ENCODE data around the gene RPS17.

The RPS17 gene

GRCh38 chr15:82568986-82569385, 28.7 kb upstream of the RPS17 start:
- TF ChIP-seq RAD21 (IDR thresholded peaks at IDR 0.05; ENCODE audit: low read depth) (no peak), TAF1 (IDR thresholded peaks at IDR 0.05; ENCODE audit: low read depth) (no peak), TCF12 (IDR thresholded peaks at IDR 0.05; ENCODE audit: low read depth) (no peak), ZBTB7A (IDR thresholded peaks at IDR 0.05; ENCODE audit: low read depth) (no peak), CEBPB (IDR thresholded peaks at IDR 0.05) (no peak), USF1 (IDR thresholded peaks at IDR 0.05) (no peak)
- TF ChIP-seq, protein P1, sequence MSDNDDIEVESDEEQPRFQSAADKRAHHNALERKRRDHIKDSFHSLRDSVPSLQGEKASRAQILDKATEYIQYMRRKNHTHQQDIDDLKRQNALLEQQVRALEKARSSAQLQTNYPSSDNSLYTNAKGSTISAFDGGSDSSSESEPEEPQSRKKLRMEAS (IDR thresholded peaks at IDR 0.05) = no peak

- no peak for TF ChIP-seq FOXM1 (IDR thresholded peaks at IDR 0.05; ENCODE audit: borderline replicate concordance, low read depth)
- no peak for TF ChIP-seq EP300 (IDR thresholded peaks at IDR 0.05; ENCODE audit: borderline replicate concordance)
- TF ChIP-seq CEBPB (IDR thresholded peaks at IDR 0.05) = no peak
- TF ChIP-seq RAD21 (IDR thresholded peaks at IDR 0.05; ENCODE audit: low read depth) = no peak
- no peak for TF ChIP-seq EGR1 (IDR thresholded peaks at IDR 0.05)
- no peak for TF ChIP-seq CREB1 (IDR thresholded peaks at IDR 0.05; ENCODE audit: low read depth)
- TF ChIP-seq YY1 (IDR thresholded peaks at IDR 0.05; ENCODE audit: low read depth) = no peak
- TF ChIP-seq TEAD4 (IDR thresholded peaks at IDR 0.05) = no peak
- TF ChIP-seq ZBTB7A (IDR thresholded peaks at IDR 0.05; ENCODE audit: low read depth) = no peak
- TF ChIP-seq TCF12 (IDR thresholded peaks at IDR 0.05; ENCODE audit: low read depth) = no peak
- TF ChIP-seq REST (IDR thresholded peaks at IDR 0.05; ENCODE audit: low read depth) = no peak
- TF ChIP-seq, protein P1 (IDR thresholded peaks at IDR 0.05) = no peak
- TF ChIP-seq USF1 (IDR thresholded peaks at IDR 0.05) = no peak
- no peak for TF ChIP-seq NFIC (IDR thresholded peaks at IDR 0.05)
- no peak for TF ChIP-seq TAF1 (IDR thresholded peaks at IDR 0.05; ENCODE audit: low read depth)
Measured at GRCh38 chr15:82567661-82568060, 27.4 kb upstream of the RPS17 start.

GRCh38 chr15:82566690-82567089, 26.4 kb upstream of the RPS17 start:
- TF ChIP-seq ZBTB7A (IDR thresholded peaks at IDR 0.05; ENCODE audit: low read depth) (no peak), NFIC (IDR thresholded peaks at IDR 0.05) (no peak), RAD21 (IDR thresholded peaks at IDR 0.05; ENCODE audit: low read depth) (no peak), CEBPB (IDR thresholded peaks at IDR 0.05) (no peak), TAF1 (IDR thresholded peaks at IDR 0.05; ENCODE audit: low read depth) (no peak), FOXM1 (IDR thresholded peaks at IDR 0.05; ENCODE audit: borderline replicate concordance, low read depth) (no peak), TCF12 (IDR thresholded peaks at IDR 0.05; ENCODE audit: low read depth) (no peak), TEAD4 (IDR thresholded peaks at IDR 0.05) (no peak), EGR1 (IDR thresholded peaks at IDR 0.05) (no peak), REST (IDR thresholded peaks at IDR 0.05; ENCODE audit: low read depth) (no peak), YY1 (IDR thresholded peaks at IDR 0.05; ENCODE audit: low read depth) (no peak), EP300 (IDR thresholded peaks at IDR 0.05; ENCODE audit: borderline replicate concordance) (no peak)

DNA sequence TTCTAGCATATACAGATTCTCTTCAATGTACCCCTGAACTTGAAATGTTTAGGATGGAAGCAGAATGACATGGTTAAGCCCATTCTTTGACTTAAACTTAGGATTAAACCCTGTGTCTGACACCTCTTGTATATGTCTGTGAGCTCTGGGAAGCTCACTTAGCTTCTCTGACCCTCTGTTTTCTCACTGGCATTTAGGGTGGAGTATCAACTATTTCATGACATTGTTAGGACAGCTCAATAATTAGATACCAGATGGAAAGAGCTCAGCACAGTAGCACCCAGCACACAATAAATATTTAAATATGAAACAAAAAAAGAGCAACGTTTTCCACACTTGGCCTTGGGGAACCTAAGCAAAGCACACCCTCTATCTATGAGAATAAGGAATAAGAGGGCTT, 18.2 kb upstream of the RPS17 start:
- TF ChIP-seq YY1 (IDR thresholded peaks at IDR 0.05; ENCODE audit: low read depth) (no peak), FOXM1 (IDR thresholded peaks at IDR 0.05; ENCODE audit: borderline replicate concordance, low read depth) (no peak), TEAD4 (IDR thresholded peaks at IDR 0.05) (no peak), EGR1 (IDR thresholded peaks at IDR 0.05) (no peak), EP300 (IDR thresholded peaks at IDR 0.05; ENCODE audit: borderline replicate concordance) (no peak), TCF12 (IDR thresholded peaks at IDR 0.05; ENCODE audit: low read depth) (no peak), REST (IDR thresholded peaks at IDR 0.05; ENCODE audit: low read depth) (no peak)

Data from Ishikawa (cell line).